ENCODE results near the gene INTS7. TPM values are rescaled to one million over a fixed set of nuclear protein-coding genes. Genes with fewer than 3 reads are reported as not detected.

INTS7 gene
- polyA plus RNA-seq, 1 of the 3 experiments (the other 2 are of a cell fraction), result 8.7 TPM

GRCh38 chr1:212009561-212009960 is 25.8 kb downstream of the INTS7 start:
- no peaks in the 10 kb centered on the region for H3K9me2 ChIP-seq
- 96% methylated on average over 1 of the region's 1 CpG for WGBS (ENCODE audit: low lambda C conversion rate)
- no peaks in the 10 kb centered on the region for H3K9me3 ChIP-seq
- H3K79me2 ChIP-seq (ENCODE audit: insufficient read depth), result no peaks in the 10 kb centered on the region; the same call in 1 of the 2 replicates
- ChIA-PET CTCF (interaction anchor here (0.6 to 2.2 kb wide), 4 partner anchors 14 to 329 kb away, joined by 3 to 23 read pairs (median 4); partner anchors contain the start of genes DTL and INTS7), POLR2A (interaction anchor here (0.7 kb wide), 1 partner anchor 26 kb away, joined by 3 read pairs; the partner anchor contains the start of genes DTL and INTS7)
- TF ChIP-seq CHD2 (IDR thresholded peaks at IDR 0.05; ENCODE audit: low read length, partially characterized antibody) (no peak), SMC3 (IDR thresholded peaks at IDR 0.05; ENCODE audit: low read depth, low read length) (no peak), GABPA (IDR thresholded peaks at IDR 0.05; ENCODE audit: low read depth) (no peak), TAF1 (IDR thresholded peaks at IDR 0.05; ENCODE audit: borderline replicate concordance, low read depth, low read length) (no peak)
- TF ChIP-seq, protein P1, sequence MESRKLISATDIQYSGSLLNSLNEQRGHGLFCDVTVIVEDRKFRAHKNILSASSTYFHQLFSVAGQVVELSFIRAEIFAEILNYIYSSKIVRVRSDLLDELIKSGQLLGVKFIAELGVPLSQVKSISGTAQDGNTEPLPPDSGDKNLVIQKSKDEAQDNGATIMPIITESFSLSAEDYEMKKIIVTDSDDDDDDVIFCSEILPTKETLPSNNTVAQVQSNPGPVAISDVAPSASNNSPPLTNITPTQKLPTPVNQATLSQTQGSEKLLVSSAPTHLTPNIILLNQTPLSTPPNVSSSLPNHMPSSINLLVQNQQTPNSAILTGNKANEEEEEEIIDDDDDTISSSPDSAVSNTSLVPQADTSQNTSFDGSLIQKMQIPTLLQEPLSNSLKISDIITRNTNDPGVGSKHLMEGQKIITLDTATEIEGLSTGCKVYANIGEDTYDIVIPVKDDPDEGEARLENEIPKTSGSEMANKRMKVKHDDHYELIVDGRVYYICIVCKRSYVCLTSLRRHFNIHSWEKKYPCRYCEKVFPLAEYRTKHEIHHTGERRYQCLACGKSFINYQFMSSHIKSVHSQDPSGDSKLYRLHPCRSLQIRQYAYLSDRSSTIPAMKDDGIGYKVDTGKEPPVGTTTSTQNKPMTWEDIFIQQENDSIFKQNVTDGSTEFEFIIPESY (IDR thresholded peaks at IDR 0.05; ENCODE audit: borderline replicate concordance, low read depth), result no peak
- no peaks in the 10 kb centered on the region for H3K27me3 ChIP-seq (ENCODE audit: insufficient read depth)
- no peak overlapping the region for H3K9ac ChIP-seq
- no peak overlapping the region for H3K27ac ChIP-seq (ENCODE audit: low read depth in 2 of 2, low read length in 1 of 2)
- H3K4me3 ChIP-seq (ENCODE audit: low read depth in 2 of 2, low read length in 1 of 2), result no peak overlapping the region
- H3K4me1 ChIP-seq (ENCODE audit: control insufficient read depth in 1 of 2, insufficient read depth in 2 of 2, low read depth in 1 of 2, low read length in 1 of 2), result no peaks in the 10 kb centered on the region; a peak in 1 of 4 replicates
- no peaks in the 10 kb centered on the region for H3F3A ChIP-seq (replicated peaks; ENCODE audit: insufficient read depth)
- H4K20me1 ChIP-seq (ENCODE audit: insufficient read depth), result no peaks in the 10 kb centered on the region
- H3K4me2 ChIP-seq, result no peak overlapping the region
- peaks cover 35 to 76% of the 10 kb centered on the region in 2 experiments for H3K36me3 ChIP-seq (replicated peaks in 1 of 2; ENCODE audit: control insufficient read depth in 1 of 2, insufficient read depth in 2 of 2, low read length in 1 of 2)
- H2AFZ ChIP-seq (ENCODE audit: low read depth), result no peak overlapping the region
- DNase-seq, result no peak

DNA sequence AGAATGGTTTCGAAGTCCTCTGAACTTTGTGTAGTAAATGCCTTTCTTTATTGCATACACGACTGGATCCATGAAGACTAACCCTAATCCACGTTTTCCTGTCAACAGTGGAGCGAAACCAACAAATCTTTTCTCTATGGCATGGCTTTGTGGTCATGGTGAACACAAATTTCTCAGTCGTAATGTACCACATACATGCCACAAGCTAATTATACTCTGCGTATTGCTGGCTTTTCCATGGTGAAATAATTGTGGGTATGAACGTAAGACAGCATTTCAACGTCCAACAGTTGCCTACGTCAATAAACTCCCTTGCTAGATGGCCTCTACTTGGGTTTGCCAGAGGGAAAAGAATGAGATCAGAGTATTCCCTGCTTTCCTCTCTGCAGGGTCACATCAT is 27.5 kb downstream of the INTS7 start:
- H3K9me3 ChIP-seq, result no peaks in the 10 kb centered on the region
- H3K27ac ChIP-seq (ENCODE audit: low read depth in 2 of 2, low read length in 1 of 2), result no peak overlapping the region
- H3F3A ChIP-seq (replicated peaks; ENCODE audit: insufficient read depth), result no peaks in the 10 kb centered on the region
- WGBS (ENCODE audit: low lambda C conversion rate), result 95% methylated on average over 9 of the region's 9 CpGs
- CTCF ChIA-PET, result interaction anchor here (4.0 kb wide), 1 partner anchor 27 kb away, joined by 25 read pairs; the partner anchor contains the start of genes DTL and INTS7
- H4K20me1 ChIP-seq (ENCODE audit: insufficient read depth), result no peaks in the 10 kb centered on the region
- TF ChIP-seq, protein P2, sequence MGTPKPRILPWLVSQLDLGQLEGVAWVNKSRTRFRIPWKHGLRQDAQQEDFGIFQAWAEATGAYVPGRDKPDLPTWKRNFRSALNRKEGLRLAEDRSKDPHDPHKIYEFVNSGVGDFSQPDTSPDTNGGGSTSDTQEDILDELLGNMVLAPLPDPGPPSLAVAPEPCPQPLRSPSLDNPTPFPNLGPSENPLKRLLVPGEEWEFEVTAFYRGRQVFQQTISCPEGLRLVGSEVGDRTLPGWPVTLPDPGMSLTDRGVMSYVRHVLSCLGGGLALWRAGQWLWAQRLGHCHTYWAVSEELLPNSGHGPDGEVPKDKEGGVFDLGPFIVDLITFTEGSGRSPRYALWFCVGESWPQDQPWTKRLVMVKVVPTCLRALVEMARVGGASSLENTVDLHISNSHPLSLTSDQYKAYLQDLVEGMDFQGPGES (IDR thresholded peaks at IDR 0.05; ENCODE audit: low read depth, low read length), result no peak
- TF ChIP-seq MEF2A (IDR thresholded peaks at IDR 0.05; ENCODE audit: borderline replicate concordance, low read depth), result no peak
- TF ChIP-seq PBX3 (IDR thresholded peaks at IDR 0.05), result no peak
- no peak for TF ChIP-seq USF2 (IDR thresholded peaks at IDR 0.05; ENCODE audit: borderline replicate concordance, low read depth, low read length)
- no peak for TF ChIP-seq SMC3 (IDR thresholded peaks at IDR 0.05; ENCODE audit: low read depth, low read length)
- TF ChIP-seq TAF1 (IDR thresholded peaks at IDR 0.05; ENCODE audit: borderline replicate concordance, low read depth, low read length), result no peak
- TF ChIP-seq EZH2phosphoT487 (IDR thresholded peaks at IDR 0.05; ENCODE audit: borderline replicate concordance, low read depth), result no peak
- TF ChIP-seq CTCF (IDR thresholded peaks at IDR 0.05), result no peak
- TF ChIP-seq RCOR1 (IDR thresholded peaks at IDR 0.05; ENCODE audit: low read length), result no peak
- no peak for TF ChIP-seq FOXM1 (IDR thresholded peaks at IDR 0.05; ENCODE audit: low read depth)
- TF ChIP-seq FOSL2 (IDR thresholded peaks at IDR 0.05; ENCODE audit: borderline replicate concordance, low read depth), result no peak
- no peak for TF ChIP-seq RAD21 (IDR thresholded peaks at IDR 0.05; ENCODE audit: low read length)
- no peak for TF ChIP-seq USF1 (IDR thresholded peaks at IDR 0.05; ENCODE audit: borderline replicate concordance, low read depth)
- TF ChIP-seq CHD2 (IDR thresholded peaks at IDR 0.05; ENCODE audit: low read length, partially characterized antibody), result no peak
- no peaks in the 10 kb centered on the region for H3K9me2 ChIP-seq
- H3K36me3 ChIP-seq (replicated peaks in 1 of 2; ENCODE audit: control insufficient read depth in 1 of 2, insufficient read depth in 2 of 2, low read length in 1 of 2), result peaks cover 44 to 74% of the 10 kb centered on the region in 2 experiments
- no peak overlapping the region for H3K4me3 ChIP-seq (ENCODE audit: low read depth in 2 of 2, low read length in 1 of 2)
- no peaks in the 10 kb centered on the region for H3K27me3 ChIP-seq (ENCODE audit: insufficient read depth)
- no peak overlapping the region for H2AFZ ChIP-seq (ENCODE audit: low read depth)
- no peak for DNase-seq
- no peak overlapping the region for H3K9ac ChIP-seq
- H3K79me2 ChIP-seq (ENCODE audit: insufficient read depth), result no peaks in the 10 kb centered on the region; the same call in 1 of the 2 replicates
- no peak overlapping the region for H3K4me2 ChIP-seq
- H3K4me1 ChIP-seq (ENCODE audit: control insufficient read depth in 1 of 2, insufficient read depth in 2 of 2, low read depth in 1 of 2, low read length in 1 of 2), result no peaks in the 10 kb centered on the region; a peak in 1 of 4 replicates
- POLR2A ChIA-PET, result no interaction called here
